SH-SY5Y (cell line): Measurements from ENCODE around the gene SHQ1.

Source experiments
- GATA2 ChIP-seq: IDR thresholded peaks from 2 replicates; pipeline ENCODE4 v1.6.1; 2011; ENCODE audit warnings: mild to moderate bottlenecking, low read depth, low read length
- GATA3 ChIP-seq: IDR thresholded peaks from 2 replicates; pipeline ENCODE4 v1.6.1; 2011; ENCODE audit warnings: low read depth, mild to moderate bottlenecking, low read length, moderate library complexity

DNA sequence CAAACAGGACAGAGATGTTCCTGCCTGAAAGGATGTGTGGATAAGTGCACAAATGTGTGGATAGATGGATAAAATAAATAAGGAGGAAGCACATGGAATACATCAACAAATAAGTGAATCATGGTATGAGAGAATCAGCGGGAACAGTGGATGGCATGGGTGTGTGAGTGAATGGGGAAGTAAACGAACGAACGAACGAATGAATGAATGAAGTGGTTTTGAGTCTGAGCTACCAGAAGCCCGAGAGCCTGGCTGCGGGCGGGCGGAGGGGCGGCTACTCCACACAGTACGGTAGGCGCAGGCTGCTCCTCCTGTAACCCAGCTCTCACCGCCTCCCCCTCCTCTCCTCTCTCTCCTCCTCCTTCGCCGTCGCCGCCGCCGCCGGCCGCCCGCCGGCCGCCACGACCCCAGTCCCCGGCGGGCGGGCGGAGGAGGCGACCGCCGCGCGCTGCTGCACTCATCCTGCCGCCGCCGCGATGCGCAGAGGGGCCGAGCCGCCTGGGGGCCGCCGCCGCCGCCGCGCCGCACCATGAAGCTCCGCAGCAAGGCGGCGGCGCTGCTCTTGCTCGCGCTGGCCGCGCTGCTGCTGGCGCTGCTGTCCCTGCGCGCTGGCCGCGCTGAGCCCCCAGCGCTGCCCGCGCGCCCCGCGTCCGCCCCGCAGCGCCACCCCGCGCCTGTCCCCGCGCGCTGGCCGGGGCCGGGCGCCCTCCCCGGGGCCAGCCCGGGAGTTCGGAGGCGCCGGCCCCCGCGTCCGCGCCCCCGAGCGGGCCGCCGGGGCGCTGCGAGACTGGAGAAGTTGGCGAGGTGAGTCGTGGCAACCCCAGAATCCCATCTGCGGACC, 39.7 kb upstream of the SHQ1 start, which contains the start of gene GXYLT2:
- TF ChIP-seq GATA2, result no peak
- TF ChIP-seq GATA3, result no peak
